T-helper 1 cell (primary cell): ENCODE results near the gene TCERG1L.
"Not testable (repeated sequence)": the region's sequence is repeated elsewhere in the genome, so short reads cannot be mapped to it uniquely, and the experiment has no call there.

ENCODE experiments used
- DNase-seq, 5 donors: peaks; one replicate each; pipeline ENCODE4 v3.0.0-alpha.2; 2012 to 2020
- total RNA-seq, 4 donors: gene quantifications; one replicate each; lab custom pipeline; 2026; lab: John Stamatoyannopoulos, UW

TCERG1L gene
- 0 to 0.08 (median 0) reads per million in 4 donors for total RNA-seq

GRCh38 chr10:131311661-131312477 is at the start of gene TCERG1L:
TSS of gene TCERG1L (minus strand) at chr10:131311721. CDS start at chr10:131311635, 86 bp downstream.
- DNase-seq = no peak

- DNase-seq = no peak
Observed at GRCh38 chr10:131358741-131359442, 47.4 kb upstream of the TCERG1L start.

GRCh38 chr10:131356442-131356841 is 44.9 kb upstream of the TCERG1L start:
- DNase-seq = no peak

- DNase-seq = no peak
Observed at GRCh38 chr10:131355881-131356280, 44.4 kb upstream of the TCERG1L start.

- DNase-seq = no peak
Observed at GRCh38 chr10:131355056-131355455, 43.5 kb upstream of the TCERG1L start.

GRCh38 chr10:131354380-131354779 is 42.9 kb upstream of the TCERG1L start:
- DNase-seq = no peak

GRCh38 chr10:131352765-131353290 is 41.3 kb upstream of the TCERG1L start:
- DNase-seq = no peak

- no peak for DNase-seq
Observed at GRCh38 chr10:131350660-131351059, 39.1 kb upstream of the TCERG1L start.

GRCh38 chr10:131350245-131350644 is 38.7 kb upstream of the TCERG1L start:
- no peak for DNase-seq

- DNase-seq = no peak
Observed at GRCh38 chr10:131346456-131346855, 34.9 kb upstream of the TCERG1L start.

- DNase-seq = no peak
Observed at GRCh38 chr10:131345691-131346090, 34.2 kb upstream of the TCERG1L start.

GRCh38 chr10:131344747-131345146 is 33.2 kb upstream of the TCERG1L start:
- DNase-seq = no peak

GRCh38 chr10:131337741-131338140 is 26.2 kb upstream of the TCERG1L start:
- no peak for DNase-seq

- no peak for DNase-seq
Observed at GRCh38 chr10:131332821-131333220, 21.3 kb upstream of the TCERG1L start.

GRCh38 chr10:131323880-131324279 is 12.4 kb upstream of the TCERG1L start:
- DNase-seq = no peak

GRCh38 chr10:131323025-131323424 is 11.5 kb upstream of the TCERG1L start:
- no peak for DNase-seq

GRCh38 chr10:131322575-131322974 is 11.1 kb upstream of the TCERG1L start:
- not testable (repeated sequence) for DNase-seq

GRCh38 chr10:131320860-131321604 is 9.5 kb upstream of the TCERG1L start:
- DNase-seq = no peak

- no peak for DNase-seq
Observed at GRCh38 chr10:131318814-131319213, 7.3 kb upstream of the TCERG1L start.

GRCh38 chr10:131318291-131318690 is 6.8 kb upstream of the TCERG1L start:
- no peak for DNase-seq

GRCh38 chr10:131316321-131317075 is 5.0 kb upstream of the TCERG1L start:
- DNase-seq = no peak

GRCh38 chr10:131315344-131315743 is 3.8 kb upstream of the TCERG1L start:
- no peak for DNase-seq
